NB4 (cell line): ENCODE results near the gene KCNJ10.

Experiments used
- DNase-seq: peaks from one replicate; pipeline ENCODE4 v3.0.0; 2010; ENCODE audit warnings: low read depth
- H3K4me3 ChIP-seq: one replicate; pipeline ENCODE4 v1.5.1; 2011; ENCODE audit warnings: mild to moderate bottlenecking, low read depth, low read length, moderate library complexity
- MYC ChIP-seq: IDR thresholded peaks from 2 replicates; pipeline ENCODE4 v1.6.1; 2011; ENCODE audit warnings: low read depth, low read length
- POLR2A ChIP-seq: IDR thresholded peaks from 2 replicates; pipeline ENCODE4 v1.6.1; 2011; ENCODE audit warnings: mild to moderate bottlenecking; ENCODE audit not compliant: insufficient read length; ENCODE audit errors: extremely low read depth
- TF ChIP-seq, protein P1 (sequence below): IDR thresholded peaks from one replicate; pipeline ENCODE4 v1.5.1; 2012; ENCODE audit warnings: low read depth, low read length
- TF ChIP-seq, protein P2 (sequence below): IDR thresholded peaks from 2 replicates; pipeline ENCODE4 v1.6.1; 2011; ENCODE audit warnings: low read depth, low read length

Gene KCNJ10

DNA sequence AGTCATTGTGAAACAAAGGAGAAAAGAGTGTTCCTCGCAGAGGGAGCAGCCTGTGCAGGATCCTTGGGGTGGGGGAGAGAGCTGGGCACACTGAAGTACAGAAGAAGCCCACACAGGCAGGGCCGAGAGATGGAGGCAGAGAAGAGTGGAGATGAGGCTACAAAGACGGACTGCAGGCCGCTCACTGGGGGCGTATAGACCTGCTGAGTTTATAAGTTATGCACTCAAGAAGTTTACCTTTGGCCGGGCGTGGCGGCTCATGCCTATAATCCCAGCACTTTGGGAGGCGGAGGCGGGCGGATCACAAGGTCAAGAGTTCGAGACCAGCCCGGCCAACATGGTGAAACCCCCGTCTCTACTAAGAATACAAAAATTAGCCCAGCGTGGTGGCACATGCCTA, 108.3 kb downstream of the KCNJ10 start:
- TF ChIP-seq POLR2A (no peak), MYC (no peak)
- TF ChIP-seq, protein P1, sequence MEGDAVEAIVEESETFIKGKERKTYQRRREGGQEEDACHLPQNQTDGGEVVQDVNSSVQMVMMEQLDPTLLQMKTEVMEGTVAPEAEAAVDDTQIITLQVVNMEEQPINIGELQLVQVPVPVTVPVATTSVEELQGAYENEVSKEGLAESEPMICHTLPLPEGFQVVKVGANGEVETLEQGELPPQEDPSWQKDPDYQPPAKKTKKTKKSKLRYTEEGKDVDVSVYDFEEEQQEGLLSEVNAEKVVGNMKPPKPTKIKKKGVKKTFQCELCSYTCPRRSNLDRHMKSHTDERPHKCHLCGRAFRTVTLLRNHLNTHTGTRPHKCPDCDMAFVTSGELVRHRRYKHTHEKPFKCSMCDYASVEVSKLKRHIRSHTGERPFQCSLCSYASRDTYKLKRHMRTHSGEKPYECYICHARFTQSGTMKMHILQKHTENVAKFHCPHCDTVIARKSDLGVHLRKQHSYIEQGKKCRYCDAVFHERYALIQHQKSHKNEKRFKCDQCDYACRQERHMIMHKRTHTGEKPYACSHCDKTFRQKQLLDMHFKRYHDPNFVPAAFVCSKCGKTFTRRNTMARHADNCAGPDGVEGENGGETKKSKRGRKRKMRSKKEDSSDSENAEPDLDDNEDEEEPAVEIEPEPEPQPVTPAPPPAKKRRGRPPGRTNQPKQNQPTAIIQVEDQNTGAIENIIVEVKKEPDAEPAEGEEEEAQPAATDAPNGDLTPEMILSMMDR: no peak
- TF ChIP-seq, protein P2, sequence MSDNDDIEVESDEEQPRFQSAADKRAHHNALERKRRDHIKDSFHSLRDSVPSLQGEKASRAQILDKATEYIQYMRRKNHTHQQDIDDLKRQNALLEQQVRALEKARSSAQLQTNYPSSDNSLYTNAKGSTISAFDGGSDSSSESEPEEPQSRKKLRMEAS: no peak
- no peak overlapping the region for H3K4me3 ChIP-seq
- DNase-seq: no peak

DNA sequence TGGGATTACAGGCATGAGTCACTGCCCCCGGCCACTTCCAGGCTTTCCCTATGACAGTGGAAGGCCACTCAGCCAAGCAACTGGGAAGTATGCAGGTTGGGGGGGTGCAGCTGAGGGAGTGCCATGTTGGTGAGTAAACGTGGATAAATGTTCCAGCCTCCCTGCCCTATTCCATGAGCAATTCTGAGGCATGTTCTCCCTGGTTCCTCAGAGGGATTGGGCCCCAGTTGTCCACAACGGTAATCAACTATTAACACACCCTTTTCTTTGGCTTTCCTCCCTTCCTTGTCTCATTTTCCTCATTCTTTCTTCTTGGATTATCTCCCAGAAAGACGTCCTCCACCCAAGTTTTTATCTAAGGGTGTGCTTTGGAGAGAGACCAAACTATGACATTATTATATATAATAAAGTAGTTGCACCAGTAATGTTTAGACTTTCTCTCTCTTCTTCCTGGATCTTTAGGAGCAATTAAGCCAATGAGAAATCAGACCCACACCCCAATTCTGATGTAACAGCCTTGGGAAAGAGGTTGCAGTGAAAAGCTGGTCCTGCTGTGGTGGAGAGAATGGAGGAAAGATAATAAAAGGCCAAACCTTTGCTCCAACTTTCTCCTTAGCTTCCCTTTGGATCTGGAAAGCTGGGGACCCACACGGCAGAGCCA, 109.1 kb downstream of the KCNJ10 start:
- TF ChIP-seq POLR2A: no peak
- TF ChIP-seq, protein P2: no peak
- TF ChIP-seq MYC: no peak
- DNase-seq: no peak
- H3K4me3 ChIP-seq: no peak overlapping the region

DNA sequence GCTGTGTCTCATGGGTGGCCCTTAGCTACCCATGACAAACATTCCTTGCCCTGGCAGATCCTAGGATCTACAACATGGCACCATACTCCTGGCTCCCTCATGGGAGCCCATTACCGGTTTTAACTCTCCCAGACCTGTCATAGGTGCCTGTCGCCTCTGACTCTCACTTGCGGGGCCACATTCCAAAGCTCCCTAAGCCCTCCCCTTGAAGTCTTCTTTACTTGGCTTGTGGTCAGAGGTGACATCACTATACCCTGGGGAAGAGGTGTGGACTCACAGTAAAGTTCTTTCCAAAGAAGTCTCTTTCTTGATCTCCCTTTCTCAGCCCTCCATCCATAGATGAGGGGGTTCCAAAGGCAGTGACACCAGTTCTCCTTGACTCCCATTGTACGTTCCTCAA, 110.5 kb downstream of the KCNJ10 start:
- no peak overlapping the region for H3K4me3 ChIP-seq
- TF ChIP-seq, protein P2: no peak
- TF ChIP-seq, protein P1: no peak
- TF ChIP-seq POLR2A (no peak), MYC (no peak)
- DNase-seq: no peak

DNA sequence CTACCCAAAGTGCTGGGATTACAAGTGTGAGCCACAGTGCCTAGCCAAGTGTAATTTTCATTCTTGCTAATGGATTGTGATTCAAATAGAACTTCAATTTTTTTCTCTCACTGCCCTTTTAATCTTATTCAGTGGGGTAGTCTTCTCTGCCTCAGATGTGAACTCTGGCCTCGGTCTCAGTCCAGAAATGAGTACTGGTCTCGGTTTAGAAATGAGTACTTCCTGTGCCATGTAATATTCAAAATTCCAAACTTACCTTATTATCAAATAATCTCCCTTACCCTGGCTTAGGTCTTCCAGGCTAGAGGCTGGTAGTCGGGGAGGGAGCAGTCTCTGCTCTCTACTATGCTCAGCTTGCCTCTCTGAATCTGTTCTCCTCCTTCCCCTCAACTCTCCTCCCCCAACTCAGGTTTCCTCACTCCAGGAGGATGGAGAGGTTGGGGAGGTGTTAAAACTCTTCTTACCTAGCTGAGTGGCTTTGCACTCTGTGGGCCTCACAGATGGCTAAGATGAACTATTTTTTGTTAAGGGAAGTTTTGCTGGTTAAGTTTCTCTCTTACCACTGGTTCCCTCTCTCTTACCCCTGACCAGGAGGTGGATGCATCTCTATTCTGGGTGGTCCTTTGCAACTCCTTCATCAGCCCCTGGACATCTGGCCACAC, 111.1 kb downstream of the KCNJ10 start:
- H3K4me3 ChIP-seq: no peak overlapping the region
- DNase-seq: no peak
- TF ChIP-seq, protein P1: no peak
- TF ChIP-seq MYC (no peak), POLR2A (no peak)
- TF ChIP-seq, protein P2: no peak

DNA sequence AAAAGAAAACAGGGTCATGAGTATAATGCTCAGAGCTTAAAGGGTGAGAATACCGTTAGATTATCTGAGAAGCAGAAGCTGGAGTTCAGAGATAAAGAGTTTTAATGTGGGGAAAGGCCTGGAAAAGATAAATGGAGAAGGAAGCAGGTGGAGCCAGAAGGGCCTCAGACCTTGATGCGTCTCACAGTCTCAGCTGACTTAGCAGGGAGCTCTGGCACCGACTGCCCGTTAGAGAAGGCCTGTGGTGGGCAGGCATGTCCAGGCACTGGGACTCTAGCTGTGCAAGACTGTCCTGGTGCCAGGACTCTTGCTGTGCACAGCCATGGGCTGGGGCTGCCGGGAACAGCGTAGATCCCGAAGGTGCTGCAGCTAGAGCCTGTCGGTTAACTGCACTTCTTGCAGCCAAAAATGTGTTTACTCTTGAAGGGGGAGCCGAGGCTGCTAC, 112.1 kb downstream of the KCNJ10 start:
- no peak overlapping the region for H3K4me3 ChIP-seq
- TF ChIP-seq, protein P1: no peak
- TF ChIP-seq MYC (no peak), POLR2A (no peak)
- TF ChIP-seq, protein P2: no peak
- no peak for DNase-seq

DNA sequence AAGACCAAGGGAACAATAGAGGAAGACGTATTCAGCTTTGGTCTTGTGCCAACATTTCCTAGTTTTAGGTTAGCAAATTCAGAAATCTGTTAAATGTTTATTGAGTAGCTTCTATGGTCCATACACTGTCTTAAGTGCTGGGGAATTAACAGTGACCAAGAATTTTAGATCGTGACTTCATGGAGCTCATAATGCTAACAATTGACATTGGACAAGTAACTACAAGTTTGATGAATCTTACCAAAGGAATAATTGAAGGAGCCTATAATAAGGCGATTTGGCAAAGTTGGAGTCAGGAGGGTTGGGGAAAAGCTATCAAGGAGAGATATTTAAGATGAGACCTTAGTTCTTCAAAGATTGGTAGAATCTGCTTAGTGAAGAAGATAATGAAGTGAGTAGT, 114.5 kb downstream of the KCNJ10 start:
- no peak for TF ChIP-seq MYC
- no peak for TF ChIP-seq POLR2A
- TF ChIP-seq, protein P2: no peak
- TF ChIP-seq, protein P1: no peak
- no peak overlapping the region for H3K4me3 ChIP-seq
- DNase-seq: no peak
